ENCODE results near the gene CHCHD6.

Gene CHCHD6

GRCh38 chr3:126676919-126677705, 26.9 kb upstream of the CHCHD6 start:
- no peak overlapping the region for H3K27ac ChIP-seq (ENCODE audit: low read length)
- no peaks in the 10 kb centered on the region for H3K36me3 ChIP-seq (ENCODE audit: control insufficient read depth, low read depth, low read length)
- no peak overlapping the region for H3K9ac ChIP-seq (ENCODE audit: low read length)
- no peak overlapping the region for H3K4me3 ChIP-seq (ENCODE audit: low read length)
- H3K4me1 ChIP-seq (ENCODE audit: control insufficient read depth, low read depth, low read length): peaks cover 8% of the 10 kb centered on the region
- H3K9me3 ChIP-seq (ENCODE audit: control insufficient read depth, low read depth, low read length): no peaks in the 10 kb centered on the region
- peaks cover 31% of the 10 kb centered on the region for H3K27me3 ChIP-seq (ENCODE audit: control insufficient read depth, insufficient read depth, low read length)

GRCh38 chr3:126677862-126678503, 26.1 kb upstream of the CHCHD6 start:
- no peaks in the 10 kb centered on the region for H3K36me3 ChIP-seq (ENCODE audit: control insufficient read depth, low read depth, low read length)
- no peak overlapping the region for H3K4me3 ChIP-seq (ENCODE audit: low read length)
- H3K4me1 ChIP-seq (ENCODE audit: control insufficient read depth, low read depth, low read length): peaks cover 8% of the 10 kb centered on the region
- H3K27me3 ChIP-seq (ENCODE audit: control insufficient read depth, insufficient read depth, low read length): peaks cover 31% of the 10 kb centered on the region
- no peak overlapping the region for H3K9ac ChIP-seq (ENCODE audit: low read length)
- H3K9me3 ChIP-seq (ENCODE audit: control insufficient read depth, low read depth, low read length): no peaks in the 10 kb centered on the region
- H3K27ac ChIP-seq (ENCODE audit: low read length): no peak overlapping the region

GRCh38 chr3:126678693-126679317, 25.2 kb upstream of the CHCHD6 start:
- no peak overlapping the region for H3K9ac ChIP-seq (ENCODE audit: low read length)
- H3K4me3 ChIP-seq (ENCODE audit: low read length): no peak overlapping the region
- peaks cover 12% of the 10 kb centered on the region for H3K4me1 ChIP-seq (ENCODE audit: control insufficient read depth, low read depth, low read length)
- H3K9me3 ChIP-seq (ENCODE audit: control insufficient read depth, low read depth, low read length): no peaks in the 10 kb centered on the region
- H3K27ac ChIP-seq (ENCODE audit: low read length): no peak overlapping the region
- H3K27me3 ChIP-seq (ENCODE audit: control insufficient read depth, insufficient read depth, low read length): peaks cover 31% of the 10 kb centered on the region
- no peaks in the 10 kb centered on the region for H3K36me3 ChIP-seq (ENCODE audit: control insufficient read depth, low read depth, low read length)

- Histone ChIP-seq H3K9ac (ENCODE audit: low read length) (no peak overlapping the region), H3K9me3 (ENCODE audit: control insufficient read depth, low read depth, low read length) (no peaks in the 10 kb centered on the region), H3K27ac (ENCODE audit: low read length) (no peak overlapping the region), H3K4me1 (ENCODE audit: control insufficient read depth, low read depth, low read length) (peaks cover 13% of the 10 kb centered on the region), H3K36me3 (ENCODE audit: control insufficient read depth, low read depth, low read length) (no peaks in the 10 kb centered on the region), H3K27me3 (ENCODE audit: control insufficient read depth, insufficient read depth, low read length) (peaks cover 31% of the 10 kb centered on the region), H3K4me3 (ENCODE audit: low read length) (no peak overlapping the region)
These were observed 24.7 kb upstream of the CHCHD6 start for GRCh38 chr3:126679318-126679751.

- Histone ChIP-seq H3K4me3 (ENCODE audit: low read length) (no peak overlapping the region), H3K4me1 (ENCODE audit: control insufficient read depth, low read depth, low read length) (peaks cover 13% of the 10 kb centered on the region), H3K9ac (ENCODE audit: low read length) (no peak overlapping the region), H3K27ac (ENCODE audit: low read length) (no peak overlapping the region), H3K9me3 (ENCODE audit: control insufficient read depth, low read depth, low read length) (no peaks in the 10 kb centered on the region), H3K36me3 (ENCODE audit: control insufficient read depth, low read depth, low read length) (no peaks in the 10 kb centered on the region), H3K27me3 (ENCODE audit: control insufficient read depth, insufficient read depth, low read length) (peaks cover 31% of the 10 kb centered on the region)
These were observed 24.0 kb upstream of the CHCHD6 start for GRCh38 chr3:126679831-126680666.

- no peak overlapping the region for H3K27ac ChIP-seq (ENCODE audit: low read length)
- H3K36me3 ChIP-seq (ENCODE audit: control insufficient read depth, low read depth, low read length): no peaks in the 10 kb centered on the region
- no peak overlapping the region for H3K9ac ChIP-seq (ENCODE audit: low read length)
- H3K9me3 ChIP-seq (ENCODE audit: control insufficient read depth, low read depth, low read length): no peaks in the 10 kb centered on the region
- peaks cover 13% of the 10 kb centered on the region for H3K4me1 ChIP-seq (ENCODE audit: control insufficient read depth, low read depth, low read length)
- H3K4me3 ChIP-seq (ENCODE audit: low read length): no peak overlapping the region
- H3K27me3 ChIP-seq (ENCODE audit: control insufficient read depth, insufficient read depth, low read length): peaks cover 31% of the 10 kb centered on the region
These were observed 23.4 kb upstream of the CHCHD6 start for GRCh38 chr3:126680667-126681055.

- Histone ChIP-seq H3K36me3 (ENCODE audit: control insufficient read depth, low read depth, low read length) (no peaks in the 10 kb centered on the region), H3K27ac (ENCODE audit: low read length) (no peak overlapping the region), H3K4me3 (ENCODE audit: low read length) (no peak overlapping the region), H3K9ac (ENCODE audit: low read length) (no peak overlapping the region), H3K4me1 (ENCODE audit: control insufficient read depth, low read depth, low read length) (peaks cover 13% of the 10 kb centered on the region), H3K27me3 (ENCODE audit: control insufficient read depth, insufficient read depth, low read length) (peaks cover 31% of the 10 kb centered on the region), H3K9me3 (ENCODE audit: control insufficient read depth, low read depth, low read length) (no peaks in the 10 kb centered on the region)
These were observed 22.0 kb upstream of the CHCHD6 start for GRCh38 chr3:126682009-126682408.

- Histone ChIP-seq H3K9ac (ENCODE audit: low read length) (no peak overlapping the region), H3K4me1 (ENCODE audit: control insufficient read depth, low read depth, low read length) (peaks cover 13% of the 10 kb centered on the region), H3K4me3 (ENCODE audit: low read length) (no peak overlapping the region), H3K27ac (ENCODE audit: low read length) (no peak overlapping the region), H3K9me3 (ENCODE audit: control insufficient read depth, low read depth, low read length) (no peaks in the 10 kb centered on the region), H3K36me3 (ENCODE audit: control insufficient read depth, low read depth, low read length) (no peaks in the 10 kb centered on the region), H3K27me3 (ENCODE audit: control insufficient read depth, insufficient read depth, low read length) (peaks cover 29% of the 10 kb centered on the region)
These were observed 21.0 kb upstream of the CHCHD6 start for GRCh38 chr3:126683069-126683468.

- H3K36me3 ChIP-seq (ENCODE audit: control insufficient read depth, low read depth, low read length): no peaks in the 10 kb centered on the region
- no peak overlapping the region for H3K9ac ChIP-seq (ENCODE audit: low read length)
- no peak overlapping the region for H3K27ac ChIP-seq (ENCODE audit: low read length)
- peaks cover 13% of the 10 kb centered on the region for H3K4me1 ChIP-seq (ENCODE audit: control insufficient read depth, low read depth, low read length)
- H3K9me3 ChIP-seq (ENCODE audit: control insufficient read depth, low read depth, low read length): no peaks in the 10 kb centered on the region
- H3K27me3 ChIP-seq (ENCODE audit: control insufficient read depth, insufficient read depth, low read length): peaks cover 17% of the 10 kb centered on the region
- no peak overlapping the region for H3K4me3 ChIP-seq (ENCODE audit: low read length)
These were observed 19.8 kb upstream of the CHCHD6 start for GRCh38 chr3:126684218-126684751.

- H3K4me3 ChIP-seq (ENCODE audit: low read length): no peak overlapping the region
- peaks cover 9% of the 10 kb centered on the region for H3K27me3 ChIP-seq (ENCODE audit: control insufficient read depth, insufficient read depth, low read length)
- no peak overlapping the region for H3K9ac ChIP-seq (ENCODE audit: low read length)
- no peak overlapping the region for H3K27ac ChIP-seq (ENCODE audit: low read length)
- peaks cover 6% of the 10 kb centered on the region for H3K4me1 ChIP-seq (ENCODE audit: control insufficient read depth, low read depth, low read length)
- H3K36me3 ChIP-seq (ENCODE audit: control insufficient read depth, low read depth, low read length): no peaks in the 10 kb centered on the region
- no peaks in the 10 kb centered on the region for H3K9me3 ChIP-seq (ENCODE audit: control insufficient read depth, low read depth, low read length)
These were observed 19.0 kb upstream of the CHCHD6 start for GRCh38 chr3:126685021-126685420.

- Histone ChIP-seq H3K27me3 (ENCODE audit: control insufficient read depth, insufficient read depth, low read length) (peaks cover 5% of the 10 kb centered on the region), H3K9ac (ENCODE audit: low read length) (no peak overlapping the region), H3K9me3 (ENCODE audit: control insufficient read depth, low read depth, low read length) (no peaks in the 10 kb centered on the region), H3K4me3 (ENCODE audit: low read length) (no peak overlapping the region), H3K27ac (ENCODE audit: low read length) (no peak overlapping the region), H3K36me3 (ENCODE audit: control insufficient read depth, low read depth, low read length) (no peaks in the 10 kb centered on the region), H3K4me1 (ENCODE audit: control insufficient read depth, low read depth, low read length) (peaks cover 5% of the 10 kb centered on the region)
These were observed 18.5 kb upstream of the CHCHD6 start for GRCh38 chr3:126685493-126685892.
